Mammary epithelial cell (primary cell): Measurements from ENCODE around the gene CCDC177.

ENCODE experiments used
- EZH2 ChIP-seq: IDR thresholded peaks from 2 replicates; pipeline ENCODE4 v1.6.1; 2012; ENCODE audit warnings: low read length, inconsistent platforms, borderline replicate concordance
- TF ChIP-seq, protein P1 (sequence below), 2 donors: IDR thresholded peaks in 1 of 2; conservative IDR thresholded peaks in 1 of 2; 2 replicates each; pipeline ENCODE4 v1.5.1; 2011 to 2012; ENCODE audit warnings: inconsistent platforms in 2 of 2, low read length in 2 of 2, mild to moderate bottlenecking in 2 of 2, control low read depth in 1 of 2, low read depth in 1 of 2; ENCODE audit not compliant: insufficient read depth in 1 of 2; ENCODE audit errors: extremely low read depth in 1 of 2

DNA sequence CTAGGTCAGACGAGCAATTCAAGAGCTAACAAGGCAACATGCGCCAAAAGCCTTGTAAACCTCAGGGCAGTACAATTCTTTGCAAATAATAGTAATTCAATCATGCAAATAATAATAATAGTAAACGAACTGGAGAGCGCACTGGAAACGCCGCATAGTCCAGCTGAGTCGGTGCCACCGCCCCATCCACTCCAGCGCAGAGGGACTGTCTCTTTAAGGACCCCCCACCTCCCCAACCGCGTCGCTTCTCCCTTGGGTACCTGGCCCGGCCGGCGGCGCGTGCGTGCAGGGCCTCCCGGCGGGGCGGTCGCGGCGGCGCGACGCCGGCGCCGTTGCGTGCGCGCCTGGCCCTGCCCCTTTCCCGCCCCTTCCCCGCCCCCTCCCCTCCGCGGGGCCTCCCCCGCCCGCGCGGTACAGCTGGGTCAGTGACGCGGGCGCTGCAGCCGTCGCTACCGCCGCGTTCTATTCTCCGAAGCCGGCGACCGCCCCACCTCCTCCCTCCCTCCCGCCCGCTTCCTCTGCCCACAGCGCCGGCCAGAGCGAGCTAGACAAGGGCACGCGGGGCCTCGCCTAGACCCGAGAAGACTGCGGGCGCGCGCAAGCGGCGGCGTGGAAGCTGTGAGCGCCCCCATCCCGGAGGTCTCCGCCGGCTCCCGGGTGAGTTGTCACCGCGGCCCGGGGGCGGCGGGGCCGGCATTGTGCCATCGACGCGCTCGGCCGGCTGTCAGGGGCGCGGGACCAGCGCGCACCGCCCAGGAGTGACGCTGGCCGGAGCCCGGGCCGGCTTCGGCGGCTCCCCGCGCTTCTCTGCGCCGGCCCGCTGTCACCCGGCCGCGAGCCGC, 36.7 kb upstream of the CCDC177 start, which contains the start of gene SUSD6:
- TF ChIP-seq, protein P1, sequence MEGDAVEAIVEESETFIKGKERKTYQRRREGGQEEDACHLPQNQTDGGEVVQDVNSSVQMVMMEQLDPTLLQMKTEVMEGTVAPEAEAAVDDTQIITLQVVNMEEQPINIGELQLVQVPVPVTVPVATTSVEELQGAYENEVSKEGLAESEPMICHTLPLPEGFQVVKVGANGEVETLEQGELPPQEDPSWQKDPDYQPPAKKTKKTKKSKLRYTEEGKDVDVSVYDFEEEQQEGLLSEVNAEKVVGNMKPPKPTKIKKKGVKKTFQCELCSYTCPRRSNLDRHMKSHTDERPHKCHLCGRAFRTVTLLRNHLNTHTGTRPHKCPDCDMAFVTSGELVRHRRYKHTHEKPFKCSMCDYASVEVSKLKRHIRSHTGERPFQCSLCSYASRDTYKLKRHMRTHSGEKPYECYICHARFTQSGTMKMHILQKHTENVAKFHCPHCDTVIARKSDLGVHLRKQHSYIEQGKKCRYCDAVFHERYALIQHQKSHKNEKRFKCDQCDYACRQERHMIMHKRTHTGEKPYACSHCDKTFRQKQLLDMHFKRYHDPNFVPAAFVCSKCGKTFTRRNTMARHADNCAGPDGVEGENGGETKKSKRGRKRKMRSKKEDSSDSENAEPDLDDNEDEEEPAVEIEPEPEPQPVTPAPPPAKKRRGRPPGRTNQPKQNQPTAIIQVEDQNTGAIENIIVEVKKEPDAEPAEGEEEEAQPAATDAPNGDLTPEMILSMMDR (conservative IDR thresholded peaks at IDR 0.05 in 1 of 2, IDR thresholded peaks at IDR 0.05 in 1 of 2; ENCODE audit: extremely low read depth in 1 of 2, insufficient read depth in 1 of 2, low read depth in 1 of 2, low read length in 2 of 2): no peak
- no peak for TF ChIP-seq EZH2
